SK-N-MC (cell line): ENCODE results near the gene IGFL3.

Experiments
- EZH2 ChIP-seq: fragments of 200-600 bp; sonication (generic); IDR thresholded peaks from one replicate; pipeline ENCODE4 v1.6.1; 2017; ENCODE audit warnings: antibody characterized with exemption
- FOXP2 ChIP-seq: optimal IDR thresholded peaks from 2 replicates; pipeline ENCODE3; 2011; ENCODE audit warnings: mild to moderate bottlenecking, moderate library complexity; ENCODE audit not compliant: insufficient read depth; ENCODE audit errors: extremely low read length, control extremely low read depth
- POLR2AphosphoS5 ChIP-seq: IDR thresholded peaks from 2 replicates; pipeline ENCODE4 v1.6.1; 2012; ENCODE audit warnings: mild to moderate bottlenecking, low read depth, low read length, borderline replicate concordance

DNA sequence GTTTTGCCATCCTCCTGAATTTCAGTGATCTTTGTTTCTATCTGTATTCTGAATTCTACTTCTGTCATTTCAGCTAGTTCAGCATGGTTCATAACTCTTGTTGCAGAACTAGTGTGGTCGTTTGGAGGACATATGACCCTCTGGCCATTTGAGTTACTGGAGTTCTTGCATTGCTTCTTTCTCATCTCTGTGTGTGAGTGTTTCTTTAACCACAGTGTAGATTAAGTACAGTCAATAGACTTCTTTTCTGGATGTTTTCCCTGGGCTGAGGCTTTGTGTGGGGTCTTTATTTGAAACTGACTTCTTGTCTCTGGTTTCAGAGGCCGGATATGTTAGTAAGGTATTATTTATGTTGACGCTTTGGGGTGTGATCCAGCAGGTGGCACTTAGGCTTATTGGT is 38.2 kb upstream of the IGFL3 start:
- TF ChIP-seq EZH2 (no peak), POLR2AphosphoS5 (no peak), FOXP2 (no peak)
